ENCODE results near the gene HABP4. TPM values are rescaled to one million over a fixed set of nuclear protein-coding genes. Genes with fewer than 3 reads are reported as not detected.

HABP4 gene
- total and polyA plus RNA-seq, 9 of the 15 experiments (the other 6 are each of a cell fraction or from before 2014, with no cell fraction given), result 0.38 to 2.4 (median 1.9) TPM

DNA sequence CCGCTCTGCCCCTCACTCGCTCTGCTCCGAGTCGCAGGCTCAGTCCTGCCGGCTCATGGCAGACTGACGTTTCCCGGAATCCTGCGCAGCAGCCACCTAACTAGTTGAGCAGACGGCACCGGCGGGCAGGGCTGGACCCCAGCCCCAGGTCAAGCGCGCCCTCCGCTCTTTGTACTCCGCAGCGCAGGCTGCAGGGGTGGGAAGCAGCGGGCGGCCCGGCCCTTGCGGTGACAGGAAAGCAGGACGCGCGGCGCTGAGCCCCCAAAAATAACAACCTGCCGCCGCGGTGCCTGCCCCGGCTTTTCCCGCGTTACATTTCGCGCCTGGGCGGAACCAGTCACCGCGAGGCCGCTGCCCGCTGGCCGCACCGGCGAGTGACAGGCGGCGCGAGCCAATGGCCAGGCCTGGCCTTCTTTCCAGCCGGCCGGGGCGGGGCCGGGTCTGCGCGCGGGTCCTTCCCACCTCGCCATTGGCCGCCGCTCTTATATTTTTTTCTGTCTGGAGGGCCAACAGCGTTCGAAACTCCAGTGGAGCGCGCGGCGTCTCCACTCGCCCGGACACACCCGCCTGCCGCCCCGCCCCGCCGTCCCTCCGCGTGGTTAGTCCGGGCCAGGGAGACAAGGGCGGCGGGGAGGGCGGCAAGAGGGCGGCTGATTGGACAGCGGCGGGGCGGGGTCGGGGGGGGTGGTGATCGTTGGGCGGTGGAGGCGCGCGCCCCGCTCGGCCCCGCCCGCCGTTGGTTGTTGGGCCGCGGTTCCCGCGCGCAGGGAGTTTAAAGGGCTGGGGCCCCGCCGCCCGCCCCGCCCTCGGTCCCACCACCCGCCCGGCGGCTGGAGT, 31.7 kb upstream of the HABP4 start, which contains the start of gene ZNF367 (continued):
- TF ChIP-seq ATF3 (IDR thresholded peaks at IDR 0.05) (0 out of 2 replicates have a peak, but pooled peaks have one; percentile 17), ATF3 (CRISPR knock-in tag; conservative IDR thresholded peaks at IDR 0.05) (no peak; the same call in 1 of the 2 replicates), ZNF143 (CRISPR knock-in tag; IDR thresholded peaks at IDR 0.05) (0 out of 2 replicates have a peak, but pooled peaks have one; percentile 19), E2F4 (CRISPR knock-in tag; IDR thresholded peaks at IDR 0.05; ENCODE audit: low read depth) (peak; percentile 94), ZNF282 (CRISPR knock-in tag; IDR thresholded peaks at IDR 0.05) (peak; percentile 90), TEAD4 (IDR thresholded peaks at IDR 0.05; ENCODE audit: low read length) (peak; percentile 29; the same call in 1 of the 2 replicates), TEAD4 (CRISPR knock-in tag; IDR thresholded peaks at IDR 0.05; ENCODE audit: borderline replicate concordance) (0 out of 2 replicates have a peak, but pooled peaks have one; percentile 59), PKNOX1 (IDR thresholded peaks at IDR 0.05) (peak; percentile 99), TBP (optimal IDR thresholded peaks at IDR 0.05; ENCODE audit: low read depth, low read length) (peak; percentile 68), STAG1 (CRISPR knock-in tag; IDR thresholded peaks at IDR 0.05; ENCODE audit: borderline replicate concordance) (no peak), ZFP36 (IDR thresholded peaks at IDR 0.05; ENCODE audit: low read depth, low read length, partially characterized antibody) (no peak)
- TF ChIP-seq, protein P1, sequence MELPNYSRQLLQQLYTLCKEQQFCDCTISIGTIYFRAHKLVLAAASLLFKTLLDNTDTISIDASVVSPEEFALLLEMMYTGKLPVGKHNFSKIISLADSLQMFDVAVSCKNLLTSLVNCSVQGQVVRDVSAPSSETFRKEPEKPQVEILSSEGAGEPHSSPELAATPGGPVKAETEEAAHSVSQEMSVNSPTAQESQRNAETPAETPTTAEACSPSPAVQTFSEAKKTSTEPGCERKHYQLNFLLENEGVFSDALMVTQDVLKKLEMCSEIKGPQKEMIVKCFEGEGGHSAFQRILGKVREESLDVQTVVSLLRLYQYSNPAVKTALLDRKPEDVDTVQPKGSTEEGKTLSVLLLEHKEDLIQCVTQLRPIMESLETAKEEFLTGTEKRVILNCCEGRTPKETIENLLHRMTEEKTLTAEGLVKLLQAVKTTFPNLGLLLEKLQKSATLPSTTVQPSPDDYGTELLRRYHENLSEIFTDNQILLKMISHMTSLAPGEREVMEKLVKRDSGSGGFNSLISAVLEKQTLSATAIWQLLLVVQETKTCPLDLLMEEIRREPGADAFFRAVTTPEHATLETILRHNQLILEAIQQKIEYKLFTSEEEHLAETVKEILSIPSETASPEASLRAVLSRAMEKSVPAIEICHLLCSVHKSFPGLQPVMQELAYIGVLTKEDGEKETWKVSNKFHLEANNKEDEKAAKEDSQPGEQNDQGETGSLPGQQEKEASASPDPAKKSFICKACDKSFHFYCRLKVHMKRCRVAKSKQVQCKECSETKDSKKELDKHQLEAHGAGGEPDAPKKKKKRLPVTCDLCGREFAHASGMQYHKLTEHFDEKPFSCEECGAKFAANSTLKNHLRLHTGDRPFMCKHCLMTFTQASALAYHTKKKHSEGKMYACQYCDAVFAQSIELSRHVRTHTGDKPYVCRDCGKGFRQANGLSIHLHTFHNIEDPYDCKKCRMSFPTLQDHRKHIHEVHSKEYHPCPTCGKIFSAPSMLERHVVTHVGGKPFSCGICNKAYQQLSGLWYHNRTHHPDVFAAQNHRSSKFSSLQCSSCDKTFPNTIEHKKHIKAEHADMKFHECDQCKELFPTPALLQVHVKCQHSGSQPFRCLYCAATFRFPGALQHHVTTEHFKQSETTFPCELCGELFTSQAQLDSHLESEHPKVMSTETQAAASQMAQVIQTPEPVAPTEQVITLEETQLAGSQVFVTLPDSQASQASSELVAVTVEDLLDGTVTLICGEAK (IDR thresholded peaks at IDR 0.05), result peak; percentile 47; the same call in 1 of the 2 replicates
- TF ChIP-seq, protein P1 (CRISPR knock-in tag; IDR thresholded peaks at IDR 0.05), result no peak
